ENCODE data around the gene PEAR1.

PEAR1 gene

GRCh38 chr1:156944848-156945247, 51.3 kb downstream of the PEAR1 start:
- DNase-seq, result no peak
- Histone ChIP-seq H3K4me1 (ENCODE audit: insufficient read depth, low read length) (no peaks in the 10 kb centered on the region), H3K9ac (ENCODE audit: low read depth, low read length) (no peak overlapping the region), H3K4me2 (ENCODE audit: insufficient read depth, low read length) (no peak overlapping the region), H3K27me3 (ENCODE audit: insufficient read depth, low read length, poor library complexity) (peaks cover 22% of the 10 kb centered on the region), H3K9me3 (ENCODE audit: insufficient read depth, low read length, severe bottlenecking) (no peaks in the 10 kb centered on the region), H4K20me1 (ENCODE audit: insufficient read depth, low read length) (no peaks in the 10 kb centered on the region; the same call in 1 of the 2 replicates), H2AFZ (ENCODE audit: low read depth, low read length) (no peak overlapping the region), H3K79me2 (ENCODE audit: insufficient read depth, low read length) (no peaks in the 10 kb centered on the region), H3K36me3 (ENCODE audit: insufficient read depth, low read length) (no peaks in the 10 kb centered on the region), H3K4me3 (ENCODE audit: low read depth in 1 of 2, low read length in 2 of 2) (no peak overlapping the region), H3K27ac (ENCODE audit: low read length) (no peak overlapping the region)
- no peak for ATAC-seq (ENCODE audit: insufficient read depth, low read depth)
- TF ChIP-seq EZH2 (IDR thresholded peaks at IDR 0.05; ENCODE audit: borderline replicate concordance, low read depth, low read length, severe bottlenecking) (no peak), CTCF (IDR thresholded peaks at IDR 0.05; ENCODE audit: borderline replicate concordance, extremely low read depth, low read length, poor library complexity, severe bottlenecking) (no peak)

GRCh38 chr1:156945881-156946661, 52.6 kb downstream of the PEAR1 start:
- H3K4me3 ChIP-seq (ENCODE audit: low read depth in 1 of 2, low read length in 2 of 2), result no peak overlapping the region
- no peaks in the 10 kb centered on the region for H3K79me2 ChIP-seq (ENCODE audit: insufficient read depth, low read length)
- H3K27me3 ChIP-seq (ENCODE audit: insufficient read depth, low read length, poor library complexity), result peaks cover 21% of the 10 kb centered on the region
- H3K9me3 ChIP-seq (ENCODE audit: insufficient read depth, low read length, severe bottlenecking), result no peaks in the 10 kb centered on the region
- H3K27ac ChIP-seq (ENCODE audit: low read length), result no peak overlapping the region
- H2AFZ ChIP-seq (ENCODE audit: low read depth, low read length), result no peak overlapping the region
- no peaks in the 10 kb centered on the region; the same call in 1 of the 2 replicates for H4K20me1 ChIP-seq (ENCODE audit: insufficient read depth, low read length)
- TF ChIP-seq CTCF (IDR thresholded peaks at IDR 0.05; ENCODE audit: borderline replicate concordance, extremely low read depth, low read length, poor library complexity, severe bottlenecking) (no peak), EZH2 (IDR thresholded peaks at IDR 0.05; ENCODE audit: borderline replicate concordance, low read depth, low read length, severe bottlenecking) (no peak)
- no peak for DNase-seq
- no peak for ATAC-seq (ENCODE audit: insufficient read depth, low read depth)
- no peaks in the 10 kb centered on the region for H3K4me1 ChIP-seq (ENCODE audit: insufficient read depth, low read length)
- no peak overlapping the region for H3K9ac ChIP-seq (ENCODE audit: low read depth, low read length)
- H3K36me3 ChIP-seq (ENCODE audit: insufficient read depth, low read length), result no peaks in the 10 kb centered on the region
- H3K4me2 ChIP-seq (ENCODE audit: insufficient read depth, low read length), result no peak overlapping the region

- H3K9me3 ChIP-seq (ENCODE audit: insufficient read depth, low read length, severe bottlenecking), result no peaks in the 10 kb centered on the region
- no peaks in the 10 kb centered on the region for H3K36me3 ChIP-seq (ENCODE audit: insufficient read depth, low read length)
- no peak overlapping the region for H3K27ac ChIP-seq (ENCODE audit: low read length)
- H3K27me3 ChIP-seq (ENCODE audit: insufficient read depth, low read length, poor library complexity), result peaks cover 31% of the 10 kb centered on the region
- ATAC-seq (ENCODE audit: insufficient read depth, low read depth) (no peak), DNase-seq (no peak)
- H3K4me1 ChIP-seq (ENCODE audit: insufficient read depth, low read length), result no peaks in the 10 kb centered on the region
- H4K20me1 ChIP-seq (ENCODE audit: insufficient read depth, low read length), result no peaks in the 10 kb centered on the region; the same call in 1 of the 2 replicates
- H3K79me2 ChIP-seq (ENCODE audit: insufficient read depth, low read length), result no peaks in the 10 kb centered on the region
- no peak overlapping the region for H3K4me2 ChIP-seq (ENCODE audit: insufficient read depth, low read length)
- no peak overlapping the region for H3K9ac ChIP-seq (ENCODE audit: low read depth, low read length)
- TF ChIP-seq EZH2 (IDR thresholded peaks at IDR 0.05; ENCODE audit: borderline replicate concordance, low read depth, low read length, severe bottlenecking) (no peak), CTCF (IDR thresholded peaks at IDR 0.05; ENCODE audit: borderline replicate concordance, extremely low read depth, low read length, poor library complexity, severe bottlenecking) (no peak)
- no peak overlapping the region for H3K4me3 ChIP-seq (ENCODE audit: low read depth in 1 of 2, low read length in 2 of 2)
- no peak overlapping the region for H2AFZ ChIP-seq (ENCODE audit: low read depth, low read length)
These were observed 53.6 kb downstream of the PEAR1 start for GRCh38 chr1:156947127-156947526.
